ENCODE measurements around the gene COQ8A.

The COQ8A gene

GRCh38 chr1:226974544-226975258 is 34.6 kb downstream of the COQ8A start:
- DNase-seq (ENCODE audit: low spot score): no peak

- no peak for DNase-seq (ENCODE audit: low spot score)
These were observed 35.5 kb downstream of the COQ8A start for GRCh38 chr1:226975259-226976250.

GRCh38 chr1:226976276-226976977 is 36.3 kb downstream of the COQ8A start:
- no peak for DNase-seq (ENCODE audit: low spot score)

- DNase-seq (ENCODE audit: low spot score): no peak
These were observed 37.0 kb downstream of the COQ8A start for GRCh38 chr1:226976978-226977642.

GRCh38 chr1:226977643-226978431 is 37.7 kb downstream of the COQ8A start:
- DNase-seq (ENCODE audit: low spot score): no peak

- DNase-seq (ENCODE audit: low spot score): no peak
These were observed 38.5 kb downstream of the COQ8A start for GRCh38 chr1:226978432-226979114.

- DNase-seq (ENCODE audit: low spot score): no peak
These were observed 39.0 kb downstream of the COQ8A start for GRCh38 chr1:226979115-226979516.

GRCh38 chr1:226979517-226980121 is 39.5 kb downstream of the COQ8A start:
- no peak for DNase-seq (ENCODE audit: low spot score)

GRCh38 chr1:226980122-226980560 is 40.0 kb downstream of the COQ8A start:
- no peak for DNase-seq (ENCODE audit: low spot score)

GRCh38 chr1:226980565-226981385 is 40.7 kb downstream of the COQ8A start:
- no peak for DNase-seq (ENCODE audit: low spot score)

- no peak for DNase-seq (ENCODE audit: low spot score)
These were observed 41.3 kb downstream of the COQ8A start for GRCh38 chr1:226981386-226981817.

GRCh38 chr1:226981838-226982237 is 41.7 kb downstream of the COQ8A start:
- no peak for DNase-seq (ENCODE audit: low spot score)

- no peak for DNase-seq (ENCODE audit: low spot score)
These were observed 42.5 kb downstream of the COQ8A start for GRCh38 chr1:226982451-226983177.

- DNase-seq (ENCODE audit: low spot score): peak; percentile 16
These were observed 43.3 kb downstream of the COQ8A start for GRCh38 chr1:226983247-226983991.

GRCh38 chr1:226983992-226984364 is 43.9 kb downstream of the COQ8A start:
- DNase-seq (ENCODE audit: low spot score): peak; percentile 17

GRCh38 chr1:226984521-226985238 is 44.6 kb downstream of the COQ8A start:
- peak; percentile 20 for DNase-seq (ENCODE audit: low spot score)
